ENCODE measurements around the gene PXDC1. TPM values are rescaled to one million over a fixed set of nuclear protein-coding genes. Genes with fewer than 3 reads are reported as not detected.
A peak's percentile ranks its signal among the peaks of the same experiment; 100 is the strongest.
"Not testable (repeated sequence)": the region's sequence is repeated elsewhere in the genome, so short reads cannot be mapped to it uniquely, and the experiment has no call there.

The PXDC1 gene
- total RNA-seq, 1 donor from 2014 or later, result 64.5 TPM

- Histone ChIP-seq H3K4me3 (ENCODE audit: low read depth, low read length) (no peak overlapping the region), H3K36me3 (ENCODE audit: control insufficient read depth, insufficient read depth, low read length) (no peaks in the 10 kb centered on the region), H3K27me3 (ENCODE audit: control insufficient read depth, insufficient read depth, low read length) (no peaks in the 10 kb centered on the region)
- no peak for FAIRE-seq
- no peak for DNase-seq (ENCODE audit: low read depth)
- no peak for TF ChIP-seq CTCF (IDR thresholded peaks at IDR 0.05; ENCODE audit: insufficient read depth, low read length, severe bottlenecking)
Measured at GRCh38 chr6:3754776-3755175, 3.3 kb upstream of the PXDC1 start.

- FAIRE-seq, result not testable (repeated sequence)
Measured at GRCh38 chr6:3754032-3754725, 2.7 kb upstream of the PXDC1 start.

GRCh38 chr6:3753228-3753835 is 1.8 kb upstream of the PXDC1 start:
- Histone ChIP-seq H3K36me3 (ENCODE audit: control insufficient read depth, insufficient read depth, low read length) (no peaks in the 10 kb centered on the region), H3K27me3 (ENCODE audit: control insufficient read depth, insufficient read depth, low read length) (no peaks in the 10 kb centered on the region), H3K4me3 (ENCODE audit: low read depth, low read length) (no peak overlapping the region)
- DNase-seq (ENCODE audit: low read depth), result peak; percentile 39
- no peak for FAIRE-seq
- TF ChIP-seq CTCF (IDR thresholded peaks at IDR 0.05; ENCODE audit: insufficient read depth, low read length, severe bottlenecking), result no peak

More at GRCh38 chr6:3754032-3754725, 2.7 kb upstream of the PXDC1 start:
- not testable (repeated sequence) for H3K27me3 ChIP-seq (ENCODE audit: control insufficient read depth, insufficient read depth, low read length); H3K36me3 ChIP-seq (ENCODE audit: control insufficient read depth, insufficient read depth, low read length); DNase-seq (ENCODE audit: low read depth); H3K4me3 ChIP-seq (ENCODE audit: low read depth, low read length)

- H3K27me3 ChIP-seq (ENCODE audit: control insufficient read depth, insufficient read depth, low read length), result no peaks in the 10 kb centered on the region
- H3K36me3 ChIP-seq (ENCODE audit: control insufficient read depth, insufficient read depth, low read length), result no peaks in the 10 kb centered on the region
- TF ChIP-seq CTCF (IDR thresholded peaks at IDR 0.05; ENCODE audit: insufficient read depth, low read length, severe bottlenecking), result no peak
- H3K4me3 ChIP-seq (ENCODE audit: low read depth, low read length), result peak overlapping the region; percentile 88
- DNase-seq (ENCODE audit: low read depth) (peak; percentile 3), FAIRE-seq (no peak)
Measured at GRCh38 chr6:3752531-3753227, 1.2 kb upstream of the PXDC1 start.

- peak overlapping the region; percentile 88 for H3K4me3 ChIP-seq (ENCODE audit: low read depth, low read length)
Measured at GRCh38 chr6:3751730-3752530, 417 bp upstream of the PXDC1 start.

More at GRCh38 chr6:3751730-3752530, 417 bp upstream of the PXDC1 start:
- Histone ChIP-seq H3K27me3 (ENCODE audit: control insufficient read depth, insufficient read depth, low read length) (no peaks in the 10 kb centered on the region), H3K36me3 (ENCODE audit: control insufficient read depth, insufficient read depth, low read length) (peaks cover 5% of the 10 kb centered on the region)
- FAIRE-seq (no peak), DNase-seq (ENCODE audit: low read depth) (peak; percentile 68)
- TF ChIP-seq CTCF (IDR thresholded peaks at IDR 0.05; ENCODE audit: insufficient read depth, low read length, severe bottlenecking), result peak; percentile 25
